Measurements from ENCODE around the gene KIF19.

KIF19 gene

DNA sequence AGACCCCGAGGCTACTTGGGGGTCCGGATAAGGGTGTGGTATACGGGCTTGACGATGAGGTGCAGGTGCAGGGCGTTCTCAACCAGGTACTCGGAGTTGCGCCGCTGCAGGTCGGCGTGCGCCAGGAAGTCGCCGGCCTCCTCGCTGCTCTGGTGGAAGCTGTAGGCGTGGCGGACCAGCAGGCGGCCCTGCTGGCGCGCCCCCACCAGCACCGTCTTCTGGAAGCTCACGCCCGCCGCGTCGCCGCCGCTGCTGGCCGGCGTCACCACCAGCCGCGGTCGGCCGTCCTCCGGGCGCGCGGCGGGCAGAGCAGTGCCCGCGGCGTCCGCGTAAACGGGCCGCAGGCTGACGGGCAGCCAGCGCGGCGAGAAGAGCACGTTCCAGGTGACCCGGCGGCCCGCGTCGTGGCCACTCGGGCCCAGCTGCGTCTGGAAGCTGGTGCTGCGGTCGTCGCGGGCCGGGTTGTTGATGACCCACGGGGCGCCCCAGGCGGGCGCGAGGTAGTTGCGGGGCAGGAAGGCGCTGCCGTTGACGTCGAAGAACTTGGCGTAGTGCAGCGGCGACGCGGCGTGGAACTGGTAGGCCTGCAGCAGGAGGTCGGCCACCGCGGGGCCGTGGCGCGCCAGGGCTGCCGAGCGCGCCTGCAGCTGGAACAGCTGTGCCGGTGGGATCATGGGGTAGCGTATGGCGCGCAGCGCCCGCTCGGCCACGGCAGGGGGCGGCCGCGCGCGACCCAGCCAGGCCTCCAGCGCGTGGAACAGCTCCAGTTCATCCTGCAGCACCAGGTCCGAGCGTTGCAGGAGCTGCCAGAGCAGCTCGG is 30.8 kb downstream of the KIF19 start:
- TF ChIP-seq, protein P1, sequence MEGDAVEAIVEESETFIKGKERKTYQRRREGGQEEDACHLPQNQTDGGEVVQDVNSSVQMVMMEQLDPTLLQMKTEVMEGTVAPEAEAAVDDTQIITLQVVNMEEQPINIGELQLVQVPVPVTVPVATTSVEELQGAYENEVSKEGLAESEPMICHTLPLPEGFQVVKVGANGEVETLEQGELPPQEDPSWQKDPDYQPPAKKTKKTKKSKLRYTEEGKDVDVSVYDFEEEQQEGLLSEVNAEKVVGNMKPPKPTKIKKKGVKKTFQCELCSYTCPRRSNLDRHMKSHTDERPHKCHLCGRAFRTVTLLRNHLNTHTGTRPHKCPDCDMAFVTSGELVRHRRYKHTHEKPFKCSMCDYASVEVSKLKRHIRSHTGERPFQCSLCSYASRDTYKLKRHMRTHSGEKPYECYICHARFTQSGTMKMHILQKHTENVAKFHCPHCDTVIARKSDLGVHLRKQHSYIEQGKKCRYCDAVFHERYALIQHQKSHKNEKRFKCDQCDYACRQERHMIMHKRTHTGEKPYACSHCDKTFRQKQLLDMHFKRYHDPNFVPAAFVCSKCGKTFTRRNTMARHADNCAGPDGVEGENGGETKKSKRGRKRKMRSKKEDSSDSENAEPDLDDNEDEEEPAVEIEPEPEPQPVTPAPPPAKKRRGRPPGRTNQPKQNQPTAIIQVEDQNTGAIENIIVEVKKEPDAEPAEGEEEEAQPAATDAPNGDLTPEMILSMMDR (IDR thresholded peaks at IDR 0.05), result peak; percentile 19; the same call in 1 of the 2 replicates
- TF ChIP-seq ZFX (IDR thresholded peaks at IDR 0.05; ENCODE audit: borderline replicate concordance), result no peak
- H3K27ac ChIP-seq, result no peak overlapping the region

DNA sequence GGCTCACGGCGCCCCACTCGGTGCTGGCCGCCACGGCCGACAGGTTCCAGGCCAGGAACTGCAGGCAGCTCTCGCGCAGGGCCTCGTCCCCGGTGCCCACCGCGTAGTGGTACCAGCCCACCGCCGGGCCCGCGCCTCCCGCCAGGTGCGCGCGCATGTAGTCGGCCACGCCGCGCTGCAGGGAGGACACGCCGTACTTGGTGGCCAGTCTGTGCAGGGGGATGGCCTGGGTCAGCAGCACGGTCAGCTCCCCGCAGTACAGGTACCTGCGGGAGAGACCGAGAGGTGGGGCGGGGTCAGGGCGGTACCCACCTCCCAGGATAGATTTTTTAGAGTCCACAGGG is 31.4 kb downstream of the KIF19 start:
- no peak overlapping the region for H3K27ac ChIP-seq
- TF ChIP-seq ZFX (IDR thresholded peaks at IDR 0.05; ENCODE audit: borderline replicate concordance), result no peak
- TF ChIP-seq, protein P1 (IDR thresholded peaks at IDR 0.05), result no peak

DNA sequence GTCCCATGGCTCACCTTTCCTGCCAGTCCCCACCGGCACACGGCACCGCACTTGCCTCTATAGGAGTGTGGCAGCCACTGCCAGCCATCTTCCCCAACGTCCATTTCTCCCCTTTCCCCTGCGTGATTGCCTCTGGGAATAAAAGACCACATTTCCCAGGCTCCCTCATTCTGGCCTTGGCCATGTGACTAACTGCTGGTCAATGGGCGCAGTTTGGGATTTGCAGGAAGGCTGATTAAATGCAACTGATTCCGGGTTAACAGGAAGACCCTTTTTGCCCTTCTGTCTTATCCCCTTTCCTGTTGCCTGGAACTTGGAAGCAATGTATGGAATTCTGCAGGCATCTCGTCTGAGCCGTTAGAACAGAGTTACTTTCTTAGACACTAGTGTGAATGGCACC is 32.7 kb downstream of the KIF19 start:
- H3K27ac ChIP-seq, result no peak overlapping the region
- TF ChIP-seq ZFX (IDR thresholded peaks at IDR 0.05; ENCODE audit: borderline replicate concordance), result no peak
- TF ChIP-seq, protein P1 (IDR thresholded peaks at IDR 0.05), result no peak

DNA sequence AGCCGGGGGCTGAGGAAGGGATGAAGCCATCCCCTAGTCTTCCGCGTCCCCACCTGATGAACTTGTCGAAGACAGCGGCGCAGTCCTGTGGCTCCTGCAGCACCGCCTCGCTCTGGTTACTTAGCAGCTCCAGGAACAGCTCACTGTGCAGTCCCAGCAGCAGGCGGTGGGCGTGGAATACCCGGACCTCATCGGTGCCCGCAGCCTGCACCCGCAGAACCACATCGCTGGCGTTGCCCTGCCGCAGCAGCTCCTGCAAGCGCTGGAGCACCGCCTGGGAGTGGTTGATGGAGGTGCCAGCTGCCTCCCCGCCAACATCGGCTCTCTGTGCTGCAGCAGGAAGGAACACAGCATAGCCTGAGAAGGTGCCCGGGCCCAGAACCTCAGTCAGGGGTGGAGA is 33.9 kb downstream of the KIF19 start:
- no peak overlapping the region for H3K27ac ChIP-seq
- TF ChIP-seq ZFX (IDR thresholded peaks at IDR 0.05; ENCODE audit: borderline replicate concordance), result no peak
- TF ChIP-seq, protein P1 (IDR thresholded peaks at IDR 0.05), result no peak

DNA sequence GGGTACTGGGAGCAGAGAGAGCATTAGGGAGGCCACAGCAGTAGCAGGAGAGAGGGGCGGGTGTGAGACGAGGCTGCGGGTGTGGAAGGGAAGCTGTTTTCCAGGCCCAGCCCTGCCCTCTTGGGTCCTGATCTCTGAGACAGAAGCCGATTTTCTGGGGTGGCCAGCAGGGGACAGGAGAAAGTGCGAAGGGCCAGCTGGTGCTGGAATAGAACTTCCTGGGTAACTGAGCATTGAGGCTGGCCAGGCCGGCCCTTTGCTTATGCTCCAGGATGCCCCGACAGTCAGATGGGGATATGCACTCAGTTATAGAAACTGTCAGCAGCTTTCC is 34.8 kb downstream of the KIF19 start:
- TF ChIP-seq, protein P1 (IDR thresholded peaks at IDR 0.05), result no peak
- TF ChIP-seq ZFX (IDR thresholded peaks at IDR 0.05; ENCODE audit: borderline replicate concordance), result no peak
- H3K27ac ChIP-seq, result no peak overlapping the region

DNA sequence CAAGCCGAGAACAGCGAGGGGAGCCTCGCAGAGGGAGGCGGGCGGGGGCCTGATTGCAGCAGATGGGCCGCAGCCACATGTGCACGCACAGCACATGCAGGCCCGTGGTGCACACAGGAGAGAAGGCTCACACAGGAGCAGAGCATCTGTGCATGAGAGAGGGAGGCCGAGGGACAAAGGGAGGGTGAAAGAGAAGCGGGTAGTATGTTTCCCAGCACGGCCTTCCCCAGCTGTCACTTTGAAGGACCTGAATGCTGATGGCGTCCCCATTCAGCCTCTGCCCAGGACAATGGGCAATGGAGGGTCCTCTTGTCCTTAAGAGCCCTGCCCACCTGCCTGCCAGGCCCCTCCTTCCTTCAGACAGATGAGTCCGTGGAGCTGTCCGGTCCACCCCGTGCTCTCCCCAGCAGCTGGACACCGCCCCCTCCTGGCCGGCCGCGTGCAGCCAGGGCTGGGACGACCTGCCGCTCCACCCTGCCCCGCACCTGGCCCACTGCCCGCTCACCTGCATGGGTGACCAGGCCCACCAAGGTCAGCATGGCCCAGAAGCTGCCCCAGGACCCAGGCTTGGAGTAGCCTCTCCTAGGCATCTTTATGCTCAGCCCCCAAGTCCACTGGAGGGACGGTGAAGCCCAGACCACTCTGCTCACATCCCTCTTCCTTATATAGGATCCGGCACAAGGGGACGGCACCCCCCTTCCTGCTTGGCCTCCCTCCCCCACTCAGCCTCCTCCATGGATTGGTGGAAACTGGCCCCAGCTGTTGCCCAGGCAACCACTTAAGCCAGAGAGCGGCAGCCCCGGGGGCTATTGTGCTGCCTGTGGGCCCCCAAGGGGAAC is 35.4 kb downstream of the KIF19 start, which contains the start of gene BTBD17:
TSS of gene BTBD17 (minus strand) at position 639 of the 839 bp plus-strand sequence. CDS start at position 590, 49 bp downstream.
- no peak within 1 kb of the TSS for H3K27ac ChIP-seq
- TF ChIP-seq ZFX (IDR thresholded peaks at IDR 0.05; ENCODE audit: borderline replicate concordance), result no peak
- TF ChIP-seq, protein P1 (IDR thresholded peaks at IDR 0.05), result peak; percentile 84

DNA sequence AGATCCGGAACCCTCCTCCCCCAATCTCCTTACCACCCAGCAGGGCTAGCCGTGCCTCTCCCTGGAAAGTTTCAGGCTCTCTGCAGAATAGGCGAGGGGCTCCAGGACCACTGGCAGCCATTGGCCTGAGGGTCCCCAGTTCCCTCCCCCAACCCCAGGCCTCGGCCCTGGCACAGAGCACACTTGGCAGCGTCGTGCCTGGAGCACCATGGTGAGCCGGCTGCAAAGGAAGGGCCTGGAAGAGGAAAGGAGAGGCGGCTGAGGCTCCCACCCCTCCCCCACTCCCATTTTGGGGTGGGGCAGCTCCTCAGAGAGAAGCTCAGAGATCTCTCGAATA is 36.0 kb downstream of the KIF19 start:
- H3K27ac ChIP-seq, result no peak overlapping the region
- no peak for TF ChIP-seq ZFX (IDR thresholded peaks at IDR 0.05; ENCODE audit: borderline replicate concordance)
